K562 (cell line): Measurements from ENCODE around the gene SLC30A1. TPM values are rescaled to one million over a fixed set of nuclear protein-coding genes. Genes with fewer than 3 reads are reported as not detected.

Source experiments
- ILK ChIP-seq: fragments of 450-650 bp; IDR thresholded peaks from 2 replicates; pipeline ENCODE4 v1.6.1; 2016; ENCODE audit warnings: missing genetic modification characterization, low read depth, mild to moderate bottlenecking, missing compliant biosample characterization, moderate library complexity, borderline replicate concordance
- NR2C2 ChIP-seq, 2 experiments: fragments of 200-800 bp in 1 of 2; sonication (Bioruptor generic) in 1 of 2; sonication (generic) in 1 of 2; formaldehyde crosslinking in 1 of 2; IDR thresholded peaks; 2 replicates each; pipeline versions ENCODE4 v1.6.1 to v1.8.0; 2016 to 2022; ENCODE audit warnings: mild to moderate bottlenecking in 1 of 2, missing compliant biosample characterization in 1 of 2, missing genetic modification characterization in 1 of 2, missing genetic modification reagents in 1 of 2
- NR2F6 ChIP-seq: fragments of 450-650 bp; formaldehyde crosslinking; IDR thresholded peaks from 2 replicates; pipeline ENCODE4 v1.4.0; 2020; ENCODE audit warnings: mild to moderate bottlenecking
- OTX1 ChIP-seq: fragments of 450-650 bp; formaldehyde crosslinking; IDR thresholded peaks from 2 replicates; pipeline ENCODE4 v1.4.0; 2022; ENCODE audit warnings: mild to moderate bottlenecking
- PTTG1 ChIP-seq: fragments of 450-650 bp; IDR thresholded peaks from 2 replicates; pipeline ENCODE4 v1.6.1; 2016; ENCODE audit warnings: low read depth, mild to moderate bottlenecking, missing genetic modification characterization, missing compliant biosample characterization
- polyA plus RNA-seq, 8 experiments: library from polyadenylated mRNA; depleted of rRNA in 4 of 8; stranded (reverse) in 5 of 8; unstranded in 3 of 8; fragments of >200 nt; fragmentation: Nextera tagmentation in 2 of 8; fragmentation: Illumina TruSeq in 1 of 8; extraction: Ambion mirVana in 2 of 8; extraction: Trizol in 1 of 8; gene quantifications; 2 replicates each; pipeline versions ENCODE4 v1.2.1 to v1.2.3, GENCODE V29; 2011 to 2014; ENCODE audit warnings: inconsistent platforms in 1 of 8, missing spikeins in 1 of 8
- total RNA-seq, 7 experiments: library from RNA; depleted of rRNA in 6 of 7; stranded (reverse); fragments of >200 nt in 6 of 7; fragmentation: Illumina TruSeq in 2 of 7; extraction: Trizol in 2 of 7; gene quantifications; 2 replicates each; pipeline versions ENCODE4 v1.2.1 to v1.2.3, GENCODE V29; 2011 to 2021; ENCODE audit warnings: low replicate concordance in 1 of 7
- TF ChIP-seq, protein P1 (sequence below): fragments of 250-450 bp; sonication (Bioruptor Pico); IDR thresholded peaks from 2 replicates; pipeline ENCODE4 v1.5.0; 2022; ENCODE audit warnings: mild to moderate bottlenecking
- TF ChIP-seq, protein P2 (sequence below): fragments of 450-650 bp; formaldehyde crosslinking; IDR thresholded peaks from 2 replicates; pipeline ENCODE4 v1.4.0; 2020; ENCODE audit warnings: mild to moderate bottlenecking, moderate library complexity
- TF ChIP-seq, protein P3 (sequence below): IDR thresholded peaks from 2 replicates; pipeline ENCODE4 v1.6.1; 2016; ENCODE audit warnings: missing genetic modification characterization, missing compliant biosample characterization
- TF ChIP-seq, protein P4 (sequence below): sonication (generic); formaldehyde crosslinking; IDR thresholded peaks from 2 replicates; pipeline ENCODE4 v1.8.1; 2023; ENCODE audit warnings: mild to moderate bottlenecking, missing genetic modification reagents
- TF ChIP-seq, protein P5 (sequence below): sonication (generic); formaldehyde crosslinking; IDR thresholded peaks from 2 replicates; pipeline ENCODE4 v1.8.0; 2022; ENCODE audit warnings: mild to moderate bottlenecking, missing genetic modification reagents
- TF ChIP-seq, protein P6 (sequence below): fragments of 150-350 bp; IDR thresholded peaks from 2 replicates; pipeline ENCODE4 v1.6.1; 2014; ENCODE audit warnings: low read depth, mild to moderate bottlenecking, low read length, borderline replicate concordance

The SLC30A1 gene
- total and polyA plus RNA-seq, 9 of the 15 experiments (the other 6 are each of a cell fraction or from before 2014, with no cell fraction given), result 4.1 to 14.4 (median 6.6) TPM

DNA sequence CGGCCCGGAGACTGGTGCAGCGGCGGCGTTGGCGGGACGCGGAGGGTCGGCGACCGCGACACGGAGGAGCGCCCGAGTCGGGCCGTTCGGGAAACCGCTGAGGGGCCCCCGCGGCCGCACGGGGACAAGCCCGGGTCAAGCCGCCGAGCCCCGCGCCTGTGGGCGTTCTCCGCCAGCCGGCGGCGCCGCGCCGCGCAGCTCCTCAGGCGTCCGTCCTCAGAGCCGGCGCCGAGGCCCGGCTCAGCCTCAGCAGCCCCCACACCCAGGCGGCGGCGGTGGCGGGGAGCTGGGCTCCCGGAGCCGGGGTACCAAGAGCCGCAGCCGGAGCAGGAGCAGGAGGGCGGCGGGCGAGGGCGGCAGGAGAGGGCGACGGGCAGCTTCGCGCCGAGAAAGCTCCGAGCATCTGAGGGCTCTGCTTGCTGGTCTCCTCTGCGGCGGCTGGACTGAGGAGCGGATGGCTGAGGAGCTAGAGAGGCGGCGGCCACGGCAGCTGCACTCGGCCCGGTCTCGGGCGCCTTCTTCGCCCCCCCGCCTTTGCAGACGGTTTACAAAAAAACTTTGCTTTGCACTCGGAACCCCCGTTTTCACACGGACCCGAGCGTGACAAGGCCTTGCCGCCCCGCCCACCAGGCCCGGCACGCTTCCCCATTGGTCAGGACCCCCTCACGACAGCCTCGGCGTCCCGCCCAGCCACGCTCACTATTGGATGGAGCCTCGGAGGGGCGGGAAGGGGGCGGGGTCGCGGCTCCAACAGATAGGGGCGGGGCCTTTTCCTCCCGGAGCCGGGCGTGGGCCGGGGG is at the start of gene SLC30A1 (continued):
- TF ChIP-seq, protein P1, sequence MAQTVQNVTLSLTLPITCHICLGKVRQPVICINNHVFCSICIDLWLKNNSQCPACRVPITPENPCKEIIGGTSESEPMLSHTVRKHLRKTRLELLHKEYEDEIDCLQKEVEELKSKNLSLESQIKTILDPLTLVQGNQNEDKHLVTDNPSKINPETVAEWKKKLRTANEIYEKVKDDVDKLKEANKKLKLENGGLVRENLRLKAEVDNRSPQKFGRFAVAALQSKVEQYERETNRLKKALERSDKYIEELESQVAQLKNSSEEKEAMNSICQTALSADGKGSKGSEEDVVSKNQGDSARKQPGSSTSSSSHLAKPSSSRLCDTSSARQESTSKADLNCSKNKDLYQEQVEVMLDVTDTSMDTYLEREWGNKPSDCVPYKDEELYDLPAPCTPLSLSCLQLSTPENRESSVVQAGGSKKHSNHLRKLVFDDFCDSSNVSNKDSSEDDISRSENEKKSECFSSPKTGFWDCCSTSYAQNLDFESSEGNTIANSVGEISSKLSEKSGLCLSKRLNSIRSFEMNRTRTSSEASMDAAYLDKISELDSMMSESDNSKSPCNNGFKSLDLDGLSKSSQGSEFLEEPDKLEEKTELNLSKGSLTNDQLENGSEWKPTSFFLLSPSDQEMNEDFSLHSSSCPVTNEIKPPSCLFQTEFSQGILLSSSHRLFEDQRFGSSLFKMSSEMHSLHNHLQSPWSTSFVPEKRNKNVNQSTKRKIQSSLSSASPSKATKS, result no peak
- TF ChIP-seq, protein P2, sequence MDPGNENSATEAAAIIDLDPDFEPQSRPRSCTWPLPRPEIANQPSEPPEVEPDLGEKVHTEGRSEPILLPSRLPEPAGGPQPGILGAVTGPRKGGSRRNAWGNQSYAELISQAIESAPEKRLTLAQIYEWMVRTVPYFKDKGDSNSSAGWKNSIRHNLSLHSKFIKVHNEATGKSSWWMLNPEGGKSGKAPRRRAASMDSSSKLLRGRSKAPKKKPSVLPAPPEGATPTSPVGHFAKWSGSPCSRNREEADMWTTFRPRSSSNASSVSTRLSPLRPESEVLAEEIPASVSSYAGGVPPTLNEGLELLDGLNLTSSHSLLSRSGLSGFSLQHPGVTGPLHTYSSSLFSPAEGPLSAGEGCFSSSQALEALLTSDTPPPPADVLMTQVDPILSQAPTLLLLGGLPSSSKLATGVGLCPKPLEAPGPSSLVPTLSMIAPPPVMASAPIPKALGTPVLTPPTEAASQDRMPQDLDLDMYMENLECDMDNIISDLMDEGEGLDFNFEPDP (CRISPR knock-in tag), result no peak
- TF ChIP-seq, protein P3, sequence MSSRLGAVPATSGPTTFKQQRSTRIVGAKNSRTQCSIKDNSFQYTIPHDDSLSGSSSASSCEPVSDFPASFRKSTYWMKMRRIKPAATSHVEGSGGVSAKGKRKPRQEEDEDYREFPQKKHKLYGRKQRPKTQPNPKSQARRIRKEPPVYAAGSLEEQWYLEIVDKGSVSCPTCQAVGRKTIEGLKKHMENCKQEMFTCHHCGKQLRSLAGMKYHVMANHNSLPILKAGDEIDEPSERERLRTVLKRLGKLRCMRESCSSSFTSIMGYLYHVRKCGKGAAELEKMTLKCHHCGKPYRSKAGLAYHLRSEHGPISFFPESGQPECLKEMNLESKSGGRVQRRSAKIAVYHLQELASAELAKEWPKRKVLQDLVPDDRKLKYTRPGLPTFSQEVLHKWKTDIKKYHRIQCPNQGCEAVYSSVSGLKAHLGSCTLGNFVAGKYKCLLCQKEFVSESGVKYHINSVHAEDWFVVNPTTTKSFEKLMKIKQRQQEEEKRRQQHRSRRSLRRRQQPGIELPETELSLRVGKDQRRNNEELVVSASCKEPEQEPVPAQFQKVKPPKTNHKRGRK, result no peak
- TF ChIP-seq, protein P4, sequence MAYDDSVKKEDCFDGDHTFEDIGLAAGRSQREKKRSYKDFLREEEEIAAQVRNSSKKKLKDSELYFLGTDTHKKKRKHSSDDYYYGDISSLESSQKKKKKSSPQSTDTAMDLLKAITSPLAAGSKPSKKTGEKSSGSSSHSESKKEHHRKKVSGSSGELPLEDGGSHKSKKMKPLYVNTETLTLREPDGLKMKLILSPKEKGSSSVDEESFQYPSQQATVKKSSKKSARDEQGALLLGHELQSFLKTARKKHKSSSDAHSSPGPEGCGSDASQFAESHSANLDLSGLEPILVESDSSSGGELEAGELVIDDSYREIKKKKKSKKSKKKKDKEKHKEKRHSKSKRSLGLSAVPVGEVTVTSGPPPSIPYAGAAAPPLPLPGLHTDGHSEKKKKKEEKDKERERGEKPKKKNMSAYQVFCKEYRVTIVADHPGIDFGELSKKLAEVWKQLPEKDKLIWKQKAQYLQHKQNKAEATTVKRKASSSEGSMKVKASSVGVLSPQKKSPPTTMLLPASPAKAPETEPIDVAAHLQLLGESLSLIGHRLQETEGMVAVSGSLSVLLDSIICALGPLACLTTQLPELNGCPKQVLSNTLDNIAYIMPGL (CRISPR knock-in tag), result 0 out of 2 replicates have a peak, but pooled peaks have one; percentile 44
- TF ChIP-seq NR2C2 (CRISPR knock-in tag; IDR thresholded peaks at IDR 0.05), result no peak
- TF ChIP-seq NR2C2 (tag; IDR thresholded peaks at IDR 0.05), result no peak
- TF ChIP-seq, protein P5, sequence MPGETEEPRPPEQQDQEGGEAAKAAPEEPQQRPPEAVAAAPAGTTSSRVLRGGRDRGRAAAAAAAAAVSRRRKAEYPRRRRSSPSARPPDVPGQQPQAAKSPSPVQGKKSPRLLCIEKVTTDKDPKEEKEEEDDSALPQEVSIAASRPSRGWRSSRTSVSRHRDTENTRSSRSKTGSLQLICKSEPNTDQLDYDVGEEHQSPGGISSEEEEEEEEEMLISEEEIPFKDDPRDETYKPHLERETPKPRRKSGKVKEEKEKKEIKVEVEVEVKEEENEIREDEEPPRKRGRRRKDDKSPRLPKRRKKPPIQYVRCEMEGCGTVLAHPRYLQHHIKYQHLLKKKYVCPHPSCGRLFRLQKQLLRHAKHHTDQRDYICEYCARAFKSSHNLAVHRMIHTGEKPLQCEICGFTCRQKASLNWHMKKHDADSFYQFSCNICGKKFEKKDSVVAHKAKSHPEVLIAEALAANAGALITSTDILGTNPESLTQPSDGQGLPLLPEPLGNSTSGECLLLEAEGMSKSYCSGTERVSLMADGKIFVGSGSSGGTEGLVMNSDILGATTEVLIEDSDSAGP (CRISPR knock-in tag), result no peak
- no peak for TF ChIP-seq PTTG1
- TF ChIP-seq OTX1 (CRISPR knock-in tag), result no peak
- no peak for TF ChIP-seq NR2F6 (CRISPR knock-in tag)
- TF ChIP-seq, protein P6, sequence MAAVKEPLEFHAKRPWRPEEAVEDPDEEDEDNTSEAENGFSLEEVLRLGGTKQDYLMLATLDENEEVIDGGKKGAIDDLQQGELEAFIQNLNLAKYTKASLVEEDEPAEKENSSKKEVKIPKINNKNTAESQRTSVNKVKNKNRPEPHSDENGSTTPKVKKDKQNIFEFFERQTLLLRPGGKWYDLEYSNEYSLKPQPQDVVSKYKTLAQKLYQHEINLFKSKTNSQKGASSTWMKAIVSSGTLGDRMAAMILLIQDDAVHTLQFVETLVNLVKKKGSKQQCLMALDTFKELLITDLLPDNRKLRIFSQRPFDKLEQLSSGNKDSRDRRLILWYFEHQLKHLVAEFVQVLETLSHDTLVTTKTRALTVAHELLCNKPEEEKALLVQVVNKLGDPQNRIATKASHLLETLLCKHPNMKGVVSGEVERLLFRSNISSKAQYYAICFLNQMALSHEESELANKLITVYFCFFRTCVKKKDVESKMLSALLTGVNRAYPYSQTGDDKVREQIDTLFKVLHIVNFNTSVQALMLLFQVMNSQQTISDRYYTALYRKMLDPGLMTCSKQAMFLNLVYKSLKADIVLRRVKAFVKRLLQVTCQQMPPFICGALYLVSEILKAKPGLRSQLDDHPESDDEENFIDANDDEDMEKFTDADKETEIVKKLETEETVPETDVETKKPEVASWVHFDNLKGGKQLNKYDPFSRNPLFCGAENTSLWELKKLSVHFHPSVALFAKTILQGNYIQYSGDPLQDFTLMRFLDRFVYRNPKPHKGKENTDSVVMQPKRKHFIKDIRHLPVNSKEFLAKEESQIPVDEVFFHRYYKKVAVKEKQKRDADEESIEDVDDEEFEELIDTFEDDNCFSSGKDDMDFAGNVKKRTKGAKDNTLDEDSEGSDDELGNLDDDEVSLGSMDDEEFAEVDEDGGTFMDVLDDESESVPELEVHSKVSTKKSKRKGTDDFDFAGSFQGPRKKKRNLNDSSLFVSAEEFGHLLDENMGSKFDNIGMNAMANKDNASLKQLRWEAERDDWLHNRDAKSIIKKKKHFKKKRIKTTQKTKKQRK, result no peak
- no peak for TF ChIP-seq ILK (tag)
